ENCODE data around the gene TP53TG5.

TP53TG5 gene

DNA sequence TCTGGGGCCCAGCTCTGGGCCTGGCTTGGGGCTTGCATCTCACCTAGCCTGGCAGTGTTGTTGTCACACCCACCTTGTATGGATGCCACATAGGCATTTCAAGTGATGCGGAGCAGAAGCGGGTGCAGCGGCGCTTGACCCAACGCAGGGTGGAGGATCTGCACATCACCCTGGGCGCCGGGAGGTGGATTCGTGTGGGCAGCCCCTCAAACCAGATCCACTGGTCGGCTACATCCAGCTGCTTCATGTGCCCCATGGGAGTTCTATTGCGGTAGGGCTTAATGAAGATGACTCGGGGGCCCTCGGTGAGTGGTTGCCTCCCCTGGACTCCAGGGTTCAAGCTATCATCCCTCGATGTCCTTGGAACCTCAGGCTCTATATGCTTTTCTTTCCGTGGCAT lies 3.2 kb downstream of the TP53TG5 start:
- no peak for DNase-seq (ENCODE audit: low read depth)
- TF ChIP-seq, protein P1, sequence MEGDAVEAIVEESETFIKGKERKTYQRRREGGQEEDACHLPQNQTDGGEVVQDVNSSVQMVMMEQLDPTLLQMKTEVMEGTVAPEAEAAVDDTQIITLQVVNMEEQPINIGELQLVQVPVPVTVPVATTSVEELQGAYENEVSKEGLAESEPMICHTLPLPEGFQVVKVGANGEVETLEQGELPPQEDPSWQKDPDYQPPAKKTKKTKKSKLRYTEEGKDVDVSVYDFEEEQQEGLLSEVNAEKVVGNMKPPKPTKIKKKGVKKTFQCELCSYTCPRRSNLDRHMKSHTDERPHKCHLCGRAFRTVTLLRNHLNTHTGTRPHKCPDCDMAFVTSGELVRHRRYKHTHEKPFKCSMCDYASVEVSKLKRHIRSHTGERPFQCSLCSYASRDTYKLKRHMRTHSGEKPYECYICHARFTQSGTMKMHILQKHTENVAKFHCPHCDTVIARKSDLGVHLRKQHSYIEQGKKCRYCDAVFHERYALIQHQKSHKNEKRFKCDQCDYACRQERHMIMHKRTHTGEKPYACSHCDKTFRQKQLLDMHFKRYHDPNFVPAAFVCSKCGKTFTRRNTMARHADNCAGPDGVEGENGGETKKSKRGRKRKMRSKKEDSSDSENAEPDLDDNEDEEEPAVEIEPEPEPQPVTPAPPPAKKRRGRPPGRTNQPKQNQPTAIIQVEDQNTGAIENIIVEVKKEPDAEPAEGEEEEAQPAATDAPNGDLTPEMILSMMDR (IDR thresholded peaks at IDR 0.05; ENCODE audit: control insufficient read depth, insufficient read depth, low read depth, low read length, missing control alignments) = no peak
- H3K4me3 ChIP-seq (ENCODE audit: control insufficient read depth, low read depth, low read length) = no peak overlapping the region

DNA sequence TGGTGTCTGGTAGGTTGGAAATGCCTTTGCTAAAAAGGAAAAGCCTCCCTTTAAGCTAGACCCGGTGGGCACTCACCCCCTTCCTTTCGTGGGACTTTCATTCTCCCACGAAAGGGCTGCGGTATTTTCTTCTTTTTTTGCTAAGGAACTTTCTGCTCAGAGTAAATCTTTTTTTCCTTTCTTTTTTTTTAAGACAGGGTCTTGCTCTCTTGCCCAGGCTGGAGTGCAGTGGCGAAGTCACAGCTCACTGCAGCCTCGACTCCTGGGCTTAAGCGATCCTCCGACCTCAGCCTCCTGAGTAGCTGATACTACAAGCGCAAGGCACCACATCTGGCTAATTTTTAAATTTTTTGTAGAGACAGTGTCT lies 4.0 kb downstream of the TP53TG5 start:
- TF ChIP-seq, protein P1 (IDR thresholded peaks at IDR 0.05; ENCODE audit: control insufficient read depth, insufficient read depth, low read depth, low read length, missing control alignments) = no peak
- H3K4me3 ChIP-seq (ENCODE audit: control insufficient read depth, low read depth, low read length) = peak overlapping the region; percentile 45
- DNase-seq (ENCODE audit: low read depth) = no peak

DNA sequence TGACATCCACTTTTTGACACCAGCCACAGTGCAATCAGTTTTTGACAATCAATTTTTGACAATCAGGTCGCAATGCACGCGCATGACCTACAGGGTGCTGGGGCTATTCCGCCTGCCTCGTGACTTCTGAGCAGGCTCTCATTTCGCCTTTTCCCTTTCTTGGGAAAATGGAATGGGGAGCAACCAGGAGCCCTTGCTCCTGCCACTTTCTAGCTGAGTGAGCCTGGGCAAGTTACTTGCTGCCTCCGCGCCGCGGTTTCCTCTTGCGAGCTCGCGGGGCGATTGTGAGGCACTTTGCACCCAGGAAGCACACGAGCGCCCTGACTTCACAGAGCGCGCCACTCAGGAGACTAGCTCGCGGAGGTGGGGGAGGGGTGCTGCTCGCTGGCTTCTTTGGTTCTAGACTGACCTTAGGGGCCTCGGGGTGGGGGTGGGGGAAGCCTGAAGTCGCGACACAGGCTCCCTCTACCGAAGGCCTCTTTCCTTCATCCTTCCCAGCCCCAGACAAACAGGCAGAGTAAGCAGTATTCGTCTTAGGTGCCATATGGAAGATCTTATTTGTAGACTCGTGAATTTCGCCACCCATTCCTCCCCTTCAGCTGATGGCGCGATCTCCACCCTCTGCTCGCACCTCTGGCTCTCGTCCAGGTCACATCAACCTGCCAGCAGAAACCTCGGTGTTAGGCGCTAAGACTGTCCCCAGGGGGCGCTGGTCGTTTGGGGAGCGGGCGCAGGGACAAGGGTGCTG lies 4.6 kb downstream of the TP53TG5 start:
- no peak for DNase-seq (ENCODE audit: low read depth)
- peak overlapping the region; percentile 45 for H3K4me3 ChIP-seq (ENCODE audit: control insufficient read depth, low read depth, low read length)
- TF ChIP-seq, protein P1 (IDR thresholded peaks at IDR 0.05; ENCODE audit: control insufficient read depth, insufficient read depth, low read depth, low read length, missing control alignments) = peak; percentile 96

DNA sequence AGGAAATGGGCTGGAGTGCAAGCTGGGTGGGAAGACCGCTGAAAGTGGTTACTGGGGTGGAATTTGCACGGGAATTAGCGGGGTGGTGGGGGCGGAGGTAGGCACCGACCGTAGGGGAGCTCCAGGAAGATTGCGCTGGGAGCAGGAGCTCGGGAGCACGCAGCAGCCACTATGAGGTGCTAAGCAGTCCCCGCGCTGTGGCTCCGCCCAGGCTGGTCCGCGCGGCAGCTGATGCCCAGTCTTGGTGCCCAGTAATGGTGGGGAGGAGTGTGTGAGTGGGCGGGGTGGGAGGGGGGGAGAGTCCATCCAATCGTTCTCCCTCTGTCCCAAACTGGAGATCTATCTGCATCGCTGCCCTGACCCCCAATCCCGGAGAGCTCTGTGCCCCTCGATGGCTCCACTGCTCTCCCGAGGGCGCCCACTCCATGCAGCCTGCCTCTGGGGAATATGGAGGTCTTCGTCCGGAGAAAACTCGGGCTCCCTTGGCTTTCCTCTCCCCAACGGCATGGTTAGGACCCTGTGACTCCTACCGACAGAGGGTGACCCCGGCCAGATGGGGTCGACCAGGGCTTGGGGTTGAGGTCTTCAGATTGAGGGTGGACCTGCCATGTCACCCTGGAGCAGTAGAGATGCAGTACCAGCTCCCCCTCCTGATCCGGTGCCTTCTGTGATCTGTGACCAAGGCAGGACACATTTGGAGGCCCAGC lies 5.3 kb downstream of the TP53TG5 start:
- DNase-seq (ENCODE audit: low read depth) = no peak
- H3K4me3 ChIP-seq (ENCODE audit: control insufficient read depth, low read depth, low read length) = no peak overlapping the region
- TF ChIP-seq, protein P1 (IDR thresholded peaks at IDR 0.05; ENCODE audit: control insufficient read depth, insufficient read depth, low read depth, low read length, missing control alignments) = no peak

DNA sequence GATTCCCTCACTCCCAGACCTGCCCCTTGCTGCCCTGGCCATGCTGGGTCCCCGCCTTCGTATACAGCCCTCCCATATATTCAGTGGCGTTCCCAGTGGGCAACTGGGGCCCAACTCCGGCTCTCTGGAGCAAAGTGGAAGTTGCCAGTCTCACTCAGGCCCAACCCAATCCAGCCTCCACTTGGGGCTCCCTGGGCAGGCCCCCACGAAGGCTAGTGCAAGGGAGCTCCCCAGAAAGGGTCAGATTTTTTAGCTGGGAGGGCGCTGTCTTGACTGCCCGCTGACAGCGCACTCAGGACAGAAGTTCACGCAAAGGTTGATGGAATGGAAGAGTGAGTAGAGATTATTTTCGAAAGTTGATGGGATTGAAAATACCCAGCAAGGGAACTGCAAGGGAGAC lies 5.9 kb downstream of the TP53TG5 start:
- DNase-seq (ENCODE audit: low read depth) = no peak
- H3K4me3 ChIP-seq (ENCODE audit: control insufficient read depth, low read depth, low read length) = no peak overlapping the region
- TF ChIP-seq, protein P1 (IDR thresholded peaks at IDR 0.05; ENCODE audit: control insufficient read depth, insufficient read depth, low read depth, low read length, missing control alignments) = no peak

DNA sequence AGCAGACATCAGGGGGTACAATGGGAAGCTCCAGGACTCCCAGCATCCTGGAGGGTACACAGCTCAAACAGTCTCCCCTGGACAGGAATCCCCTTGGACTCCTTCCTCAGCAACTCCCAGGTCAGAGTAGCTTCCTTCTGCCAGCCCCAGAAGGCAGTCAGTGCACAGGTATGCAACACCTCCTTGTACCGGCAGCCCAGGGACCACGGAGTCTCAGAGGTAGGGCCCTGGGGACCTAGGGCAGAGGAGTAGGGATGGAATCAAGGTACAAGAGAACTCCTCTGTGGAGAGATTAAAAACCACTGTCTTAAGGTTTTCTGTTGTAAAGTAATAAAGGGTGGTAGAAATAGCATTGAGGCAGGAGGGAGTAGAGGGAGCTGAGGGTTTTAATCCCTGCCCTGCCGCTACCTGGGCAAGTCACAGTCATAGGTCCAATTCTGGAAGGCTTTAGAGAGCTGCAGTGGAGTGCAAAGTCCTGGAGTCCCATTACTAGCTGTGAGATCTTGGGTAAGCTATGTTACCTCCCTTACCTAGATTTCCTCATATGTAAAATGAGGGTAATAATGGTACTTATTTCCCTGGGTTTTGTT lies 7.5 kb downstream of the TP53TG5 start:
- H3K4me3 ChIP-seq (ENCODE audit: control insufficient read depth, low read depth, low read length) = no peak overlapping the region
- TF ChIP-seq, protein P1 (IDR thresholded peaks at IDR 0.05; ENCODE audit: control insufficient read depth, insufficient read depth, low read depth, low read length, missing control alignments) = no peak
- no peak for DNase-seq (ENCODE audit: low read depth)

Measured in AG09309 (cell line).